HepG2 (cell line): ENCODE results near the gene STRA6. TPM values are rescaled to one million over a fixed set of nuclear protein-coding genes. Genes with fewer than 3 reads are reported as not detected.

Source experiments
- ATAC-seq: fragments of 200-7000 bp; cut with Tn5 transposase; 3 replicates; pipeline ENCODE4 v1.9.1; 2020; ENCODE audit warnings: mild to moderate bottlenecking, moderate library complexity
- BruUV-seq: library from RNA; stranded (reverse); fragments of 400-500 nt; replicated peaks from 2 replicates; lab custom pipeline; 2021; lab: Mats Ljungman, UMichigan
- CTCF ChIA-PET: fragments of 300-600 bp; formaldehyde crosslinking; extraction: SDS; loops from one replicate; lab custom pipeline; 2021; ENCODE audit warnings: low total read pairs, inconsistent platforms, low intra/inter-chr PET ratio; lab: Yijun Ruan, JAX
- POLR2A ChIA-PET: fragments of 350-600 bp; sonication (Branson Sonifier 250); formaldehyde crosslinking; loops from one replicate; lab custom pipeline; 2020; ENCODE audit warnings: antibody characterized with exemption, inconsistent platforms; lab: Yijun Ruan, JAX
- DNase-seq: peaks from one replicate; pipeline ENCODE4 v3.0.0-alpha.2; 2015; ENCODE audit warnings: low spot score
- FAIRE-seq: peaks from 3 replicates; lab custom pipeline; 2011; peaks lifted over from hg19 to GRCh38; lab: Jason Lieb, UNC
- H2AFZ ChIP-seq: one replicate; pipeline ENCODE4 v1.6.1; 2011; ENCODE audit warnings: low read length, inconsistent platforms
- H3K27ac ChIP-seq: fragments of 300-600 bp; 3 replicates; pipeline ENCODE4 v1.8.0; 2011; ENCODE audit warnings: mixed run types, mild to moderate bottlenecking, mixed read lengths, low read length, inconsistent platforms; ENCODE audit not compliant: insufficient read depth; ENCODE audit errors: extremely low read length
- H3K27me3 ChIP-seq, 2 experiments: fragments of 200-600 bp in 1 of 2; 2 replicates in 1 of 2; 3 replicates in 1 of 2; pipeline versions ENCODE4 v1.6.0 to v1.8.0; 2011; ENCODE audit warnings: low read length in 2 of 2, mild to moderate bottlenecking in 2 of 2, moderate library complexity in 2 of 2, inconsistent platforms in 1 of 2; ENCODE audit not compliant: insufficient read depth in 2 of 2, control insufficient read depth in 1 of 2
- H3K36me3 ChIP-seq, 2 experiments: fragments of 200-600 bp in 1 of 2; replicated peaks in 1 of 2; 2 replicates in 1 of 2; 3 replicates in 1 of 2; pipeline versions ENCODE4 v1.5.1 to v1.8.0; 2011; ENCODE audit warnings: low read length in 2 of 2, inconsistent platforms in 1 of 2; ENCODE audit not compliant: insufficient read depth in 2 of 2, control insufficient read depth in 1 of 2
- H3K4me1 ChIP-seq: 2 replicates; pipeline ENCODE4 v1.5.1; 2012; ENCODE audit warnings: low read length, inconsistent platforms; ENCODE audit not compliant: insufficient read depth
- H3K4me2 ChIP-seq: 2 replicates; pipeline ENCODE4 v1.6.0; 2011; ENCODE audit warnings: low read depth, low read length, inconsistent platforms
- H3K4me3 ChIP-seq, 3 experiments: fragments of 200-600 bp in 1 of 3; sonication (generic), shearing (Covaris generic) in 1 of 3; replicated peaks in 1 of 3; 2 replicates each; pipeline ENCODE4 v1.5.1; 2011 to 2016; ENCODE audit warnings: low read length in 3 of 3, inconsistent platforms in 2 of 3, low read depth in 2 of 3, mild to moderate bottlenecking in 2 of 3, control low read depth in 1 of 3, mixed read lengths in 1 of 3; ENCODE audit not compliant: insufficient read depth in 1 of 3
- H3K79me2 ChIP-seq: one replicate; pipeline ENCODE4 v1.6.1; 2011; ENCODE audit warnings: low read length, inconsistent platforms; ENCODE audit not compliant: insufficient read depth
- H3K9ac ChIP-seq: 2 replicates; pipeline ENCODE4 v1.6.0; 2011; ENCODE audit warnings: mild to moderate bottlenecking, low read depth, low read length, inconsistent platforms; ENCODE audit not compliant: insufficient read depth
- H3K9me3 ChIP-seq: 2 replicates; pipeline ENCODE4 v1.5.1; 2012; ENCODE audit warnings: mild to moderate bottlenecking, low read length
- H4K20me1 ChIP-seq: 2 replicates; pipeline ENCODE4 v1.6.0; 2011; ENCODE audit warnings: inconsistent platforms, mild to moderate bottlenecking, low read length, moderate library complexity; ENCODE audit not compliant: insufficient read depth
- CCDC6 ChIP-seq: sonication (generic); formaldehyde crosslinking; IDR thresholded peaks from 2 replicates; pipeline ENCODE4 v1.8.1; 2022; ENCODE audit warnings: mild to moderate bottlenecking, missing genetic modification reagents, moderate library complexity
- CTCF ChIP-seq: sonication (generic); formaldehyde crosslinking; IDR thresholded peaks from 2 replicates; pipeline ENCODE4 v1.5.0; 2020; ENCODE audit warnings: mild to moderate bottlenecking, missing genetic modification reagents, moderate library complexity
- DBP ChIP-seq: sonication (generic); formaldehyde crosslinking; IDR thresholded peaks from 2 replicates; pipeline ENCODE4 v1.4.0; 2020; ENCODE audit warnings: missing genetic modification reagents; ENCODE audit errors: not compliant biosample characterization
- GABPA ChIP-seq, 2 experiments: IDR thresholded peaks; 2 replicates each; pipeline ENCODE4 v1.6.1; 2011 to 2016; ENCODE audit warnings: low read depth in 2 of 2, low read length in 1 of 2, missing biosample characterization in 1 of 2, missing genetic modification characterization in 1 of 2
- GTF3A ChIP-seq: sonication (generic); formaldehyde crosslinking; conservative IDR thresholded peaks from 2 replicates; pipeline ENCODE4 v1.4.0; 2020; ENCODE audit warnings: mild to moderate bottlenecking, missing genetic modification reagents
- IRF2 ChIP-seq: IDR thresholded peaks from 2 replicates; pipeline ENCODE4 v1.6.1; 2018; ENCODE audit warnings: missing genetic modification reagents, missing compliant biosample characterization
- KDM2A ChIP-seq: sonication (generic); formaldehyde crosslinking; IDR thresholded peaks from 2 replicates; pipeline ENCODE4 v1.4.0; 2020; ENCODE audit warnings: low read depth, missing genetic modification reagents, borderline replicate concordance
- MTF2 ChIP-seq: sonication (generic); formaldehyde crosslinking; IDR thresholded peaks from 2 replicates; pipeline ENCODE4 v1.5.0; 2020; ENCODE audit warnings: missing genetic modification reagents, borderline replicate concordance
- MYC ChIP-seq: sonication (generic); formaldehyde crosslinking; IDR thresholded peaks from 2 replicates; pipeline ENCODE4 v1.9.0; 2021; ENCODE audit warnings: missing genetic modification reagents, borderline replicate concordance
- PATZ1 ChIP-seq: sonication (generic); formaldehyde crosslinking; IDR thresholded peaks from 2 replicates; pipeline ENCODE4 v1.4.0; 2020; ENCODE audit warnings: missing genetic modification reagents
- TARDBP ChIP-seq: sonication (generic); formaldehyde crosslinking; IDR thresholded peaks from 2 replicates; pipeline ENCODE4 v1.8.0; 2022; ENCODE audit warnings: mild to moderate bottlenecking, missing genetic modification reagents
- TEF ChIP-seq: sonication (generic); formaldehyde crosslinking; IDR thresholded peaks from 2 replicates; pipeline ENCODE4 v1.5.0; 2020; ENCODE audit warnings: missing genetic modification reagents
- TSC22D2 ChIP-seq: sonication (generic); formaldehyde crosslinking; IDR thresholded peaks from 2 replicates; pipeline ENCODE4 v1.5.1; 2020; ENCODE audit warnings: missing genetic modification reagents, mild to moderate bottlenecking, borderline replicate concordance
- WIZ ChIP-seq: sonication (generic); formaldehyde crosslinking; IDR thresholded peaks from 2 replicates; pipeline ENCODE4 v1.5.1; 2020; ENCODE audit warnings: mild to moderate bottlenecking, missing genetic modification reagents
- ZBTB3 ChIP-seq: sonication (generic); formaldehyde crosslinking; IDR thresholded peaks from 2 replicates; pipeline ENCODE4 v1.4.0; 2020; ENCODE audit warnings: low read depth, mild to moderate bottlenecking, moderate library complexity, missing genetic modification reagents, borderline replicate concordance
- ZNF333 ChIP-seq: sonication (generic); formaldehyde crosslinking; IDR thresholded peaks from 2 replicates; pipeline ENCODE4 v1.4.0; 2020; ENCODE audit warnings: mild to moderate bottlenecking, missing genetic modification reagents, borderline replicate concordance
- ZNF567 ChIP-seq: sonication (generic); formaldehyde crosslinking; IDR thresholded peaks from 2 replicates; pipeline ENCODE4 v1.8.1; 2023; ENCODE audit warnings: mild to moderate bottlenecking, missing genetic modification reagents, borderline replicate concordance
- WGBS: methylation state at CpG from one replicate; pipeline ENCODE4 v1.1.6; 2017; ENCODE audit warnings: low lambda C conversion rate; 5-methylcytosine and 5-hydroxymethylcytosine counted together
- in situ Hi-C: cut with HindIII; loops from 2 replicates; pipeline ENCODE4 v1.10.0; 2017; ENCODE audit warnings: low pct_unique_long_range_greater_than_20kb; ENCODE audit not compliant: extremely low pct_ligation_motif_present
- intact Hi-C: fragments of 100-400 bp; cut with micrococcal nuclease; formaldehyde crosslinking; loops from one replicate; pipeline ENCODE4 v1.10.0; 2022; ENCODE audit not compliant: unreplicated experiment
- polyA plus RNA-seq, 8 experiments: library from polyadenylated mRNA; depleted of rRNA in 3 of 8; stranded (reverse) in 7 of 8; unstranded in 1 of 8; fragments of >200 nt; fragmentation: Illumina TruSeq in 4 of 8; extraction: Trizol in 4 of 8; gene quantifications; 2 replicates each; pipeline versions ENCODE4 v1.2.1 to v1.2.3, GENCODE V29; 2011 to 2016; ENCODE audit warnings: low read depth in 4 of 8, missing spikeins in 1 of 8, mixed read lengths in 1 of 8; ENCODE audit not compliant: insufficient read depth in 1 of 8
- total RNA-seq, 5 experiments: library from RNA; depleted of rRNA; stranded (reverse); fragments of >200 nt; fragmentation: Illumina TruSeq; extraction: Trizol; gene quantifications; 2 replicates each; pipeline ENCODE4 v1.2.3, GENCODE V29; 2016; ENCODE audit warnings: low read depth in 1 of 5

STRA6 gene
- total and polyA plus RNA-seq, 2 of the 13 experiments (the other 11 are each of a cell fraction or from before 2014, with no cell fraction given): 1.6 to 2.1 TPM

- no TSS peak for BruUV-seq
- H3K36me3 ChIP-seq: no peaks in the 10 kb centered on the region
- no peaks in the 10 kb centered on the region for H3K79me2 ChIP-seq
- 29% methylated on average over 26 of the region's 28 CpGs for WGBS
- no peak overlapping the region for H3K27ac ChIP-seq
- no peak for ATAC-seq
- FAIRE-seq: no peak
- no peak overlapping the region for H3K9ac ChIP-seq
- peaks cover 10 to 60% of the 10 kb centered on the region in 2 experiments; a peak in 4 of 5 replicates for H3K27me3 ChIP-seq
- DNase-seq: no peak
- H2AFZ ChIP-seq: no peak overlapping the region
- 0 out of 2 replicates have a peak, but pooled peaks cover 2% of the 10 kb centered on the region for H4K20me1 ChIP-seq
- no peaks in the 10 kb centered on the region for H3K4me1 ChIP-seq
- H3K4me3 ChIP-seq: no peak overlapping the region
- POLR2A ChIA-PET: no interaction called here
- H3K4me2 ChIP-seq: no peak overlapping the region
- in situ Hi-C loops: no loop called here
- TF ChIP-seq IRF2 (CRISPR knock-in tag) (no peak), ZBTB3 (CRISPR knock-in tag) (no peak), MYC (CRISPR knock-in tag) (no peak), DBP (CRISPR knock-in tag) (no peak), TSC22D2 (no peak), MTF2 (CRISPR knock-in tag) (no peak), WIZ (CRISPR knock-in tag) (no peak), GABPA (IDR thresholded peaks at IDR 0.05; ENCODE audit: low read depth, low read length) (no peak), GABPA (CRISPR knock-in tag; IDR thresholded peaks at IDR 0.05; ENCODE audit: low read depth) (no peak), PATZ1 (no peak), CTCF (no peak), KDM2A (no peak), GTF3A (CRISPR knock-in tag) (no peak), TEF (CRISPR knock-in tag) (no peak), TARDBP (CRISPR knock-in tag) (no peak), ZNF567 (CRISPR knock-in tag) (no peak), CCDC6 (no peak), ZNF333 (CRISPR knock-in tag) (no peak)
- CTCF ChIA-PET: no interaction called here
- no peaks in the 10 kb centered on the region for H3K9me3 ChIP-seq
- intact Hi-C loops: no loop called here
Measured at GRCh38 chr15:74130849-74131627, 71.5 kb downstream of the STRA6 start.
